Eye (tissue), 1 donor: Measurements from ENCODE around the gene TMEM100.

Experiments used
- DNase-seq: peaks from one replicate; pipeline ENCODE4 v3.0.0-alpha.2; 2015

The TMEM100 gene

GRCh38 chr17:55717898-55718735, 4.5 kb downstream of the TMEM100 start:
- DNase-seq, result peak; percentile 94

- no peak for DNase-seq
Observed at GRCh38 chr17:55717432-55717831, 5.2 kb downstream of the TMEM100 start.

GRCh38 chr17:55710829-55711496, 11.7 kb downstream of the TMEM100 start:
- no peak for DNase-seq

DNA sequence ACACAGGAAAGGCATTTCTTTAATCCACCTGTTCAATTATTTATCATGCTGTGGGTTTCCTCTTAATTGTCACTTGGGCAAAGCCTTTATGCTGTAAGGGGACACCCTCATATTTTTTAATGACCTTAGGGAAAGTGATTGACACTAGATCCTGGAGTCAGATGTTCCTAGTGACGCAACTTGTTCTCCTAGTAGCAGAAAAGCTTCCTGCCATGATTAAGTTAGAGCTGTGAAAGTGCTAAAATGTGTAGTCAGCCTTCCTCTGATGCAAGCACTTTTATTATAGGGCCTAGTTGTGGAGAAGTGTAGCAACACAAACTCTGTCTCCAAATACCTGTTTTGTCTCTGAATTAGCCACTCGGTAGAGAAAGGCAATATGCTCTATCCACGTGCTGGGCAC, 12.3 kb downstream of the TMEM100 start:
- DNase-seq, result no peak

DNA sequence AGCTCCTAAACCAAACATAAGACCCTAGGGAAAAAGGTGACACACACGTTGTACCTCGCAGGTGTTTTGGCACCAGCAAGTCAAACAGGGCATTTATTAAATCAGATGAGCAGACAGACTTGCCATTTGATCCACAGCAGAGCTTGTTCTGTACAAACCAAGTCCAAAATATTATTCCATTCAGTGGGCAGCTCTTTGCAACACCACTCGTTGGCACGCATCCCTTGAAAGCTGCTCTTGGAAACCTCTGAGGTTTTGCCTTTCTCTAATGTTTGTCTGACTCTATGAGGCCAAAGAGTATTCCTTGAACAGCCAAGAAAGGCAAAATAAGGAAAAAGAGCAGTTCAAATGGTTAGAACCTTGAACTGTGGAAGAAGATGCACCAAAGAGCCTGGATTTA, 12.7 kb downstream of the TMEM100 start:
- DNase-seq, result no peak

DNA sequence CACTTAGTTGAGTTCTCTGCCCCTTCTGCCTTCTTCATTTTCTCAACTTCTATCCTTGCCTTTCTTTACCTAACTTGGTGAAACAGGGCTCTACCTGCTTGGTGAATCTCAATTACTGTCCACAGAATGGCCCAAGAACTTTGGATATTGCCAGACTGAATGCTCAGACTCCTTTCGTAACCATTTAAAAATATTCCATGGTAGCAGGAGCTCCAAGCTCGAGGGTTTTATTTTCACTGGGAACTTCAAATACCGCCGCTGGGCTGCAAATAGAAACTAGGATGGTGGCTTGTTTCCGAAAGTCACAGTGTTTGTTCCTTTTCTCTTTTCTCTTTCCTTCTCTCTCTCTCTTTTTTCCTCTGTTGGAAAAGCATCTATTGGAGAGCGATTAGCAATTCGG, 13.2 kb downstream of the TMEM100 start:
- no peak for DNase-seq

- no peak for DNase-seq
Observed at GRCh38 chr17:55708175-55708974, 14.3 kb downstream of the TMEM100 start.

GRCh38 chr17:55706808-55707773, 15.6 kb downstream of the TMEM100 start:
- peak; percentile 56 for DNase-seq

- no peak for DNase-seq
Observed at GRCh38 chr17:55705847-55706246, 16.8 kb downstream of the TMEM100 start.

DNA sequence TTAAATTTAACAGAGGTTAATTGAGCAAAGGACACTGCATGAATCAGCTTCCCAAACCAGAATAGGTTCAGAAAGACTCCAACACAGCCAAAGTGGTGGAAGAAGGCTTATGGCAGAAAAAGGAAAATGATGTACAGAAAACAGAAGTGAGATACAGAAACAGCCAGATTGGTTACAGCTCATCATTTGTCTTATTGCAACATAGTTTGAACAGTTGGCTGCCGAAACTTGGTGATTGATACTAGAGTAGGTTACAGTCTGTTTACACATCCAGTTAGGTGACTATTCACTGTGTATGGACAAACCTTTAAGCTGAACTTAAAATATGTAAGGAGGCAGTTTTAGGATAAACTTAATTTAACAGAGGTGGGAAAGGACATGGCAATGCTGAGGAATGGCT, 18.3 kb downstream of the TMEM100 start:
- DNase-seq, result no peak

GRCh38 chr17:55702150-55702549, 20.5 kb downstream of the TMEM100 start:
- DNase-seq, result no peak

DNA sequence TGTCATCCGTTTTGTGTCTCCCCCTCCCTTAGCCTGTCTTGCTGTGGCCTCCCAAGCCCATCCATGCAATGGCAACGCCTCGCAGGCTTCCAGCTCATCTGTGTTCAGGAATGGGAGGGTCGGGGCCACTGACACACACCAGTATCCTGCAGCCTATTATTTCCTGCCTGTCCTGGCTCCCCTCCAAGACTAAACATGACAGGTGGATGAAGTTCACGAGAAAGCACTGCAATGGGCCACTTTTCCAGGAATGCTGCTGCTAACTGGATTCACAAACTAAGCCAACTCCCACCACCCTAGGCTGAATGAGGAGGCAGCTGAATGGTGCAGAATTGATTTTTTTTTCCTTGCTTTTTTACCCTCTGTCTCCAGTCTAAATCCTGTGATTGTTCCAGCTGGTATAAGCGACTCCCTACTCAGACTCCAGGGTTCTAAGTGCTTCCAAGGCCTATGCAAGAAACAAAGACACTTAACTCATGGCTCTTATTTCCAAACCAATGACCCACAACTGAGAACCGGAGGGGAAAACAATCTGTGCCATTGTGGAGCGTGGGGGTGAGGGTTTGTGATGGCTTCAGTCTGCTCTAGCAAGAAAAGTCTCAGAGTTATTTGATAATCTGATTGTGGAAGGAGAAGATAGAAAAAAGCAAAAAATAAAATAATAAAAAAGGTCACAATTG, 23.3 kb downstream of the TMEM100 start:
- peak; percentile 54 for DNase-seq

- DNase-seq, result no peak
Observed at GRCh38 chr17:55694286-55694910, 28.3 kb downstream of the TMEM100 start.

GRCh38 chr17:55693254-55694216, 29.1 kb downstream of the TMEM100 start:
- DNase-seq, result no peak

GRCh38 chr17:55692276-55692675, 30.4 kb downstream of the TMEM100 start:
- DNase-seq, result no peak

DNA sequence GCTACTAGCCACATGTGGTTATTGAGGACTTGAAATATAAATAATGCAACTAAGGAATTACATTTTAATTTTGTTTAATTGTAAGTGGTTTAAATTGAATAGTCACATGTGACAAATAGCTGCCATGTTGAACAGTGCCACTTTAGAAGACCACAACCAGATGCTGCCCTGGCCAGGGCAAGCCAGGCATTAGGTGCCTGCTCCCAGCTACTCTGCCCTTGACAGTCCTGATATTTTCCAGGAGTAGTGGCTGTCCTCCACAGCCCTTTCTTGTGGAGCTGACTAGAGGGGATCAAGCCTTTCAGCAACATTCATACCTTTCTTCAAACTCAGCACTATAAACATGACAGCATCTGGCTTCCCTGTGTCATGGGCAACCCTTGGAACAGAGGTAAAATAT, 31.0 kb downstream of the TMEM100 start:
- DNase-seq, result no peak

DNA sequence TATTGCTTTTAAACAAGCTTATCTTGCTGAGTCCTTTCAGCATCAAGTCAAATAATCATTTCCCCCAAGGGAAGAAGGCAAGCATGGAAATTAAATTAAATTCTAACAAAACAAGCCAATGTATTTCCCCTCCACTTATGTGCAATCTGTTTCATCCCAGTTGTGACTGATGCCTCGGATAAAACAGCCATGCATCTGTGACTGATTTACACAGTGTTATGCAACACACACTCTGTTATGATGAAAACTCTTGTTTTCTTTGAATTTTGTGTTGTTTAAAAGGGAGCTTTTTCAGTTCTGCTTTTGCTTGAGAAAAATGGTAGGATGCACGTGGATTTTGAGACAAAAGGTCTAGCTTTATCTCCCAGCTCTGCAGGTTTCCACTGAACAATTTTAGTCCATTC, 32.6 kb downstream of the TMEM100 start:
- peak; percentile 67 for DNase-seq

GRCh38 chr17:55689672-55690071, 33.0 kb downstream of the TMEM100 start:
- DNase-seq, result no peak

GRCh38 chr17:55688057-55688456, 34.6 kb downstream of the TMEM100 start:
- DNase-seq, result no peak

GRCh38 chr17:55687037-55687436, 35.6 kb downstream of the TMEM100 start:
- DNase-seq, result no peak
